Epithelial cell of esophagus (primary cell): ENCODE measurements around the gene CYP3A7.
A peak's percentile ranks its signal among the peaks of the same experiment; 100 is the strongest.
"Not testable (repeated sequence)": the region's sequence is repeated elsewhere in the genome, so short reads cannot be mapped to it uniquely, and the experiment has no call there.

Experiments used
- DNase-seq: peaks from one replicate; pipeline ENCODE4 v3.0.0; 2010; ENCODE audit warnings: low read depth
- H3K4me3 ChIP-seq: 2 replicates; pipeline ENCODE4 v1.5.1; 2011; ENCODE audit warnings: mild to moderate bottlenecking, low read length, control low read depth
- TF ChIP-seq, protein P1 (sequence below): IDR thresholded peaks from 2 replicates; pipeline ENCODE4 v1.5.1; 2011; ENCODE audit warnings: low read depth, mild to moderate bottlenecking, low read length, control low read depth, inconsistent platforms; ENCODE audit not compliant: insufficient read depth; ENCODE audit errors: missing control alignments

The CYP3A7 gene

DNA sequence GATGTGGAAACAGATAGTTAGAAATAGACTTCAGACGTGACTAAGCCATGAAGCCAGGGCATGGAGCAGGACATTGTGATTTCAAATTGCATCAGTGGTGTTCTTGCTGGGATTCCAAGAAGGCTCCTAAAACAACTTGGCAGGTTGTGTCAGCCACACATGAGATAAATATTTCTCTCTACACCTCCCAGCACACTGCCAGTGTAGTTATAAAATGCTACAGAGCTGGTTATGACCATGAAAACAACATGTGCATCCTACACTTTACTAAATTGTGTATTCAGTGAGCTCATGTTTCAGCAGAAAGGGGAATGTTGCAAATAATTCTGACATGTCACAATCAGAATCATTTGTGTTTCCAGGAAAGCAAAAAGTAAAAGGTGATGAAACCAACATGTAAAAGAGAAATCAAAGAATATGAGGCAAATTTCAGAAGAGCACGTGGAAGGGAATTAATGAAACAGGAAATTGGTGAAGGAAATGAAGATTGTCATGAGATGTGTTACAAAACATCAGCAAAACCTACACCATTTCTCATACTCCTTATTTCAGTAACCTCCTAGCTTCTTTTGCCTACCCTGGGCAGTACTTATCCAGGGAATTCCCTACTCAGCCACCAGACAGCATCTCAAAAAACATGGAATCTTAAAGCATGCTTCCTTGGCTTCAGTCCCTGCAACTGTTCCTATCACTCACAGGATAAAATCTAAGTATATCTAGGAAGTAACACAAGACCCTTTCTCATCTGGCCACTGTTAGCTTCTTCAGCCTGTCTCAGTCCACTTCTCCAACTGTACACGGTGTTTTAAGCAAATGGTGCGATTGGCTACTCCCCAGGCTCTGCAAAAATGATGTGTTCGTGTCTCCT lies 5.8 kb upstream of the CYP3A7 start:
- DNase-seq: peak; percentile 80
- TF ChIP-seq, protein P1, sequence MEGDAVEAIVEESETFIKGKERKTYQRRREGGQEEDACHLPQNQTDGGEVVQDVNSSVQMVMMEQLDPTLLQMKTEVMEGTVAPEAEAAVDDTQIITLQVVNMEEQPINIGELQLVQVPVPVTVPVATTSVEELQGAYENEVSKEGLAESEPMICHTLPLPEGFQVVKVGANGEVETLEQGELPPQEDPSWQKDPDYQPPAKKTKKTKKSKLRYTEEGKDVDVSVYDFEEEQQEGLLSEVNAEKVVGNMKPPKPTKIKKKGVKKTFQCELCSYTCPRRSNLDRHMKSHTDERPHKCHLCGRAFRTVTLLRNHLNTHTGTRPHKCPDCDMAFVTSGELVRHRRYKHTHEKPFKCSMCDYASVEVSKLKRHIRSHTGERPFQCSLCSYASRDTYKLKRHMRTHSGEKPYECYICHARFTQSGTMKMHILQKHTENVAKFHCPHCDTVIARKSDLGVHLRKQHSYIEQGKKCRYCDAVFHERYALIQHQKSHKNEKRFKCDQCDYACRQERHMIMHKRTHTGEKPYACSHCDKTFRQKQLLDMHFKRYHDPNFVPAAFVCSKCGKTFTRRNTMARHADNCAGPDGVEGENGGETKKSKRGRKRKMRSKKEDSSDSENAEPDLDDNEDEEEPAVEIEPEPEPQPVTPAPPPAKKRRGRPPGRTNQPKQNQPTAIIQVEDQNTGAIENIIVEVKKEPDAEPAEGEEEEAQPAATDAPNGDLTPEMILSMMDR: no peak
- H3K4me3 ChIP-seq: no peak overlapping the region

DNA sequence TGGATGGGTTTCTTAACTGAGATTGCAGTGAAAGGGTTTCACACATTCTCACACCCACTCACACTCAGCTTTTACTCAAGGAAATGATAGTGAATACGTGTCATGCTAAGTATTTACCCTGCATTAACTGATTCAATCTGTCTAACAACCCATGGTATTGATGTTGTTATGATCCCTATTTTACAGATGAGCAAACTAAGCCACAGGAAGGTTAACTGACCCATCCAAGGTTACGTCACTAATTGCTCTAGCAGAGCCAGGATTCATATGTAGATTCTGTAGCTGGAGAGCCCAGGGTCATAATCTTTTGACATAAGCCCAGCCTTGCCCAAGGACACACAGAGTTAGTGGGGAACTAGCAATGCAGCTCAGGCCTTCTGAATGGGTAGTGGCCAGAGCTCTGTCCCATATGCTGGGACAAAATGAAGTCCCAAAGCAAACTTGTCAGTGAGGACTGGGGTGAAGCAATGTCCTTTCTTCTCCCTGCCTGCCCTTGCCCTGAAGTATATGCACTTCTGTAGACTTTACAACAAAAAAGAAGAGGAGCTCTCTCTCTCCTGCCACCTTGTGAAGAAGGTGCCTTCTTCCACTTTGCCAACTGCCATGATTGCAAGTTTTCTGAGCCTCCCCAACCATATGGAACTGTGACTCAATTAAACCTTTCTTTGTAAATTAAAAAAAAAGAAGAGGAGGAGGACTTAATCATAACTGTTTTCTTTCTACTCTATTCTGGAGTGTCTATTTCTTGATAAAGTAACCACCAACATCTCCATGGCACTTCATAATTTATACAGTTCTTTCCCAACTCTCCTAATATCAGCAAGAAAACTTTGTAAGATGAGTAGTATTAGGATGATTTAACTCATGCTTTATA lies 4.9 kb upstream of the CYP3A7 start:
- no peak overlapping the region for H3K4me3 ChIP-seq
- TF ChIP-seq, protein P1: no peak
- DNase-seq: no peak

DNA sequence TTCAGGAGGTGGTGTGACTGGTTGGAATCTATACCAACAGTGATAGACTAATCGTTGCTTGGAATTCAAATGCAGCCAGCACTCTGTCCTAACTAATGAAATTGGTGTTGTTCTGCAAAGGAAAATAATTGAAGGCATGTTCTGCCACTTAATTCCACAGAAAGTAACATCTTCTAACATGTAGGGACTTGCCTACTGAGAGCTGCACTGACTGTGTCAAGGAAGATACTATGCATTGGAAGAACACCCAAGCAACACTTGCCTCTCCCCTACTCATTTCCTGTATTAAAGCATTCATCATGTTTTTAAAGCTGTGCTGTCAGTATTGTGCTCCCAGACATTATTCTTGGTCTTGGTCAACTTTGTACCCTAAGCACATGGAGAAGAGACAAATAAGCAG lies 2.7 kb upstream of the CYP3A7 start:
- TF ChIP-seq, protein P1: no peak
- DNase-seq: peak; percentile 89
- no peak overlapping the region for H3K4me3 ChIP-seq

DNA sequence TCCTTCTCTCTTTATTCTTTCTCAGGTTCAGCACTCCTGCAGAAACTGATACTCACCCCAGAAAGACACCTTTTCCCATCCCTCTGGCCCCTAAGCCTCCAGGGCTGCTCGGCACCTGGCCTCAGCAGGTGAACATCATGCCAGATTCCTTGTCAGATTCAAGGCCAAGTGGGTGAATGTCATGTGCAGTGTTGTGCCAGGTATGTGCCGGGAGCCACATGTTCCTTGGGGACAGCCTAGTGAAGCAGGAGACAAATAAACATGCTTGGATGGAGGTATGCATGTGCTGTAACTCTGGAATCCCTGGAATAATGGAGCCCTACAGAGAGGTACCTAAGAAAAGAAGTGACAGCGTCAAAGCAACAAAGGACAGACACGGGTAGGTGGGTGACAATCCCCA lies 1.7 kb upstream of the CYP3A7 start:
- DNase-seq: not testable (repeated sequence)

GRCh38 chr7:99733448-99733847 lies 1.5 kb downstream of the CYP3A7 start:
- no peak for DNase-seq

More for the DNA sequence above, 1.7 kb upstream of the CYP3A7 start:
- H3K4me3 ChIP-seq: not testable (repeated sequence)

GRCh38 chr7:99733003-99733402 lies 2.0 kb downstream of the CYP3A7 start:
- TF ChIP-seq, protein P1: no peak
- no peak for DNase-seq
- no peak overlapping the region for H3K4me3 ChIP-seq

More at GRCh38 chr7:99733448-99733847, 1.5 kb downstream of the CYP3A7 start:
- no peak overlapping the region for H3K4me3 ChIP-seq
- TF ChIP-seq, protein P1: no peak
